HCT116 (cell line): Measurements from ENCODE around the gene TMA7. TPM values are rescaled to one million over a fixed set of nuclear protein-coding genes. Genes with fewer than 3 reads are reported as not detected.

Experiments
- ATAC-seq: fragments of 200-7000 bp; cut with Tn5 transposase; 2 replicates; pipeline ENCODE4 v1.9.1; 2020; ENCODE audit warnings: mild to moderate bottlenecking, moderate library complexity
- BruUV-seq: library from RNA; stranded (reverse); fragments of 400-500 nt; replicated peaks from 2 replicates; lab custom pipeline; 2021; lab: Mats Ljungman, UMichigan
- CTCF ChIA-PET: fragments of 300-600 bp; sonication (Branson Sonifier 250); formaldehyde crosslinking; loops from one replicate; lab custom pipeline; 2021; ENCODE audit warnings: antibody characterized with exemption; lab: Charles Lee
- POLR2A ChIA-PET: fragments of 300-600, 350-600 bp; sonication (Branson Sonifier 250); formaldehyde crosslinking; loops from one replicate; lab custom pipeline; 2021; ENCODE audit warnings: antibody characterized with exemption; lab: Charles Lee
- RAD21 ChIA-PET, 2 experiments: fragments of 300-600 bp; sonication (Branson Sonifier 250); formaldehyde crosslinking; loops; one replicate each; lab custom pipeline; 2023; ENCODE audit warnings: low total read pairs in 2 of 2; ENCODE audit not compliant: uncharacterized antibody in 2 of 2, unreplicated experiment in 2 of 2, low non-redundant PET in 1 of 2; lab: Charles Lee
- DNase-seq: peaks from one replicate; pipeline ENCODE4 v3.0.0-alpha.2; 2010; ENCODE audit warnings: low read depth, low spot score
- H2AFZ ChIP-seq: fragments of 200-600 bp; shearing (Covaris generic), sonication (generic); 2 replicates; pipeline ENCODE4 v1.6.1; 2017; ENCODE audit warnings: low read depth, mixed run types, mixed read lengths, antibody characterized with exemption, low read length; ENCODE audit not compliant: poor library complexity, severe bottlenecking
- H3K27ac ChIP-seq: 2 replicates; pipeline ENCODE4 v1.5.1; 2012; ENCODE audit warnings: low read depth, low read length
- H3K27me3 ChIP-seq: fragments of 200-600 bp; sonication (generic); 2 replicates; pipeline ENCODE4 v1.6.1; 2016; ENCODE audit warnings: mixed run types, low read length, mixed read lengths; ENCODE audit not compliant: insufficient read depth
- H3K36me3 ChIP-seq, 2 experiments: fragments of 200-500 bp in 1 of 2; fragments of 200-600 bp in 1 of 2; sonication (Bioruptor generic) in 1 of 2; sonication (generic) in 1 of 2; 2 replicates each; pipeline versions ENCODE4 v1.5.1 to v1.6.1; 2014 to 2016; ENCODE audit warnings: low read length in 2 of 2, inconsistent platforms in 1 of 2, mixed read lengths in 1 of 2, mixed run types in 1 of 2; ENCODE audit not compliant: insufficient read depth in 2 of 2, control insufficient read depth in 1 of 2
- H3K4me1 ChIP-seq, 2 experiments: fragments of 200-600 bp in 1 of 2; sonication (generic) in 1 of 2; 2 replicates each; pipeline versions ENCODE4 v1.5.1 to v1.6.1; 2012 to 2017; ENCODE audit warnings: low read length in 2 of 2, inconsistent platforms in 1 of 2, mild to moderate bottlenecking in 1 of 2, mixed read lengths in 1 of 2, mixed run types in 1 of 2, moderate library complexity in 1 of 2; ENCODE audit not compliant: insufficient read depth in 2 of 2, control insufficient read depth in 1 of 2
- H3K4me2 ChIP-seq: fragments of 200-600 bp; sonication (generic); 2 replicates; pipeline ENCODE4 v1.6.1; 2017; ENCODE audit warnings: mixed run types, low read length, mixed read lengths
- H3K4me3 ChIP-seq, 2 experiments: fragments of 200-600 bp in 1 of 2; sonication (generic) in 1 of 2; replicated peaks in 1 of 2; 2 replicates each; pipeline ENCODE4 v1.5.1; 2011 to 2016; ENCODE audit warnings: low read length in 2 of 2, control low read depth in 1 of 2, low read depth in 1 of 2, mild to moderate bottlenecking in 1 of 2, mixed read lengths in 1 of 2, mixed run types in 1 of 2
- H3K79me2 ChIP-seq: fragments of 200-600 bp; sonication (generic); 2 replicates; pipeline ENCODE4 v1.6.1; 2017; ENCODE audit warnings: mild to moderate bottlenecking, mixed run types, low read length, moderate library complexity, mixed read lengths; ENCODE audit not compliant: insufficient read depth
- H3K9ac ChIP-seq: fragments of 200-600 bp; sonication (generic); 2 replicates; pipeline ENCODE4 v1.6.1; 2016; ENCODE audit warnings: low read length, mixed read lengths
- H3K9me2 ChIP-seq: fragments of 200-600 bp; sonication (generic), shearing (Covaris generic); 2 replicates; pipeline ENCODE4 v1.6.1; 2017; ENCODE audit warnings: mixed run types, mild to moderate bottlenecking, moderate library complexity; ENCODE audit not compliant: insufficient read depth
- H3K9me3 ChIP-seq, 2 experiments: fragments of 200-500 bp in 1 of 2; fragments of 200-600 bp in 1 of 2; sonication (Bioruptor generic) in 1 of 2; sonication (generic) in 1 of 2; 2 replicates each; pipeline ENCODE4 v1.6.1; 2014 to 2017; ENCODE audit warnings: low read length in 2 of 2, mixed read lengths in 2 of 2, inconsistent platforms in 1 of 2, low read depth in 1 of 2, mild to moderate bottlenecking in 1 of 2, mixed run types in 1 of 2, moderate library complexity in 1 of 2; ENCODE audit not compliant: control insufficient read depth in 1 of 2, insufficient read depth in 1 of 2
- H4K20me1 ChIP-seq: fragments of 200-600 bp; sonication (generic), shearing (Covaris generic); 2 replicates; pipeline ENCODE4 v1.6.1; 2017; ENCODE audit warnings: mixed run types, mild to moderate bottlenecking, moderate library complexity; ENCODE audit not compliant: insufficient read depth
- CBX3 ChIP-seq: IDR thresholded peaks from 2 replicates; pipeline ENCODE4 v1.6.1; 2012; ENCODE audit warnings: low read depth
- EGR1 ChIP-seq: IDR thresholded peaks from 2 replicates; pipeline ENCODE4 v1.6.1; 2012; ENCODE audit warnings: low read depth
- ELF1 ChIP-seq: IDR thresholded peaks from 2 replicates; pipeline ENCODE4 v1.6.1; 2012; ENCODE audit warnings: low read depth, borderline replicate concordance
- POLR2A ChIP-seq: IDR thresholded peaks from 2 replicates; pipeline ENCODE4 v1.7.0; 2011; ENCODE audit warnings: borderline replicate concordance; ENCODE audit not compliant: insufficient read depth, insufficient read length; ENCODE audit errors: extremely low read depth
- RAD21 ChIP-seq: IDR thresholded peaks from 2 replicates; pipeline ENCODE4 v1.6.1; 2012; ENCODE audit warnings: low read depth, mild to moderate bottlenecking
- SIN3A ChIP-seq: IDR thresholded peaks from 2 replicates; pipeline ENCODE4 v1.6.1; 2012; ENCODE audit warnings: low read depth
- TCF7L2 ChIP-seq: IDR thresholded peaks from 2 replicates; pipeline ENCODE4 v1.7.0; 2011; ENCODE audit warnings: borderline replicate concordance, inconsistent platforms; ENCODE audit not compliant: insufficient read depth, insufficient read length; ENCODE audit errors: extremely low read depth
- YY1 ChIP-seq: IDR thresholded peaks from 2 replicates; pipeline ENCODE4 v1.6.1; 2011; ENCODE audit warnings: low read length, low read depth, moderate library complexity, mild to moderate bottlenecking; ENCODE audit not compliant: insufficient replicate concordance; ENCODE audit errors: extremely low read depth
- intact Hi-C: fragments of 100-400 bp; cut with micrococcal nuclease; formaldehyde crosslinking; loops from 2 replicates; pipeline ENCODE4 v1.10.0; 2022
- total RNA-seq: library from RNA; stranded (reverse); gene quantifications from one replicate; pipeline ENCODE4 v1.2.1, GENCODE V29; 2021; ENCODE audit not compliant: unreplicated experiment
- TF ChIP-seq, protein P1 (sequence below), 3 experiments: fragments of 200-600 bp in 1 of 3; sonication (generic) in 1 of 3; IDR thresholded peaks in 2 of 3; conservative IDR thresholded peaks in 1 of 3; 2 replicates each; pipeline ENCODE4 v1.5.1; 2012 to 2017; ENCODE audit warnings: low read depth in 2 of 3, low read length in 2 of 3, antibody characterized with exemption in 1 of 3, borderline replicate concordance in 1 of 3, control low read depth in 1 of 3, mild to moderate bottlenecking in 1 of 3, mixed read lengths in 1 of 3, mixed run types in 1 of 3, moderate library complexity in 1 of 3; ENCODE audit not compliant: insufficient read depth in 1 of 3
- TF ChIP-seq, protein P2 (sequence below): IDR thresholded peaks from 2 replicates; pipeline ENCODE4 v1.6.1; 2011; ENCODE audit warnings: mild to moderate bottlenecking, low read length, moderate library complexity; ENCODE audit not compliant: insufficient replicate concordance; ENCODE audit errors: extremely low read depth
- TF ChIP-seq, protein P3 (sequence below): IDR thresholded peaks from 2 replicates; pipeline ENCODE4 v1.6.1; 2012; ENCODE audit warnings: low read depth

TMA7 gene
- total RNA-seq, 1 experiment from 2014 or later = 334 TPM

- TF ChIP-seq, protein P1, sequence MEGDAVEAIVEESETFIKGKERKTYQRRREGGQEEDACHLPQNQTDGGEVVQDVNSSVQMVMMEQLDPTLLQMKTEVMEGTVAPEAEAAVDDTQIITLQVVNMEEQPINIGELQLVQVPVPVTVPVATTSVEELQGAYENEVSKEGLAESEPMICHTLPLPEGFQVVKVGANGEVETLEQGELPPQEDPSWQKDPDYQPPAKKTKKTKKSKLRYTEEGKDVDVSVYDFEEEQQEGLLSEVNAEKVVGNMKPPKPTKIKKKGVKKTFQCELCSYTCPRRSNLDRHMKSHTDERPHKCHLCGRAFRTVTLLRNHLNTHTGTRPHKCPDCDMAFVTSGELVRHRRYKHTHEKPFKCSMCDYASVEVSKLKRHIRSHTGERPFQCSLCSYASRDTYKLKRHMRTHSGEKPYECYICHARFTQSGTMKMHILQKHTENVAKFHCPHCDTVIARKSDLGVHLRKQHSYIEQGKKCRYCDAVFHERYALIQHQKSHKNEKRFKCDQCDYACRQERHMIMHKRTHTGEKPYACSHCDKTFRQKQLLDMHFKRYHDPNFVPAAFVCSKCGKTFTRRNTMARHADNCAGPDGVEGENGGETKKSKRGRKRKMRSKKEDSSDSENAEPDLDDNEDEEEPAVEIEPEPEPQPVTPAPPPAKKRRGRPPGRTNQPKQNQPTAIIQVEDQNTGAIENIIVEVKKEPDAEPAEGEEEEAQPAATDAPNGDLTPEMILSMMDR (IDR thresholded peaks at IDR 0.05 in 2 of 3, conservative IDR thresholded peaks at IDR 0.05 in 1 of 3; ENCODE audit: borderline replicate concordance in 1 of 3, insufficient read depth in 1 of 3, low read depth in 2 of 3, low read length in 2 of 3) = no peak
- no peak for TF ChIP-seq SIN3A
- TF ChIP-seq, protein P2, sequence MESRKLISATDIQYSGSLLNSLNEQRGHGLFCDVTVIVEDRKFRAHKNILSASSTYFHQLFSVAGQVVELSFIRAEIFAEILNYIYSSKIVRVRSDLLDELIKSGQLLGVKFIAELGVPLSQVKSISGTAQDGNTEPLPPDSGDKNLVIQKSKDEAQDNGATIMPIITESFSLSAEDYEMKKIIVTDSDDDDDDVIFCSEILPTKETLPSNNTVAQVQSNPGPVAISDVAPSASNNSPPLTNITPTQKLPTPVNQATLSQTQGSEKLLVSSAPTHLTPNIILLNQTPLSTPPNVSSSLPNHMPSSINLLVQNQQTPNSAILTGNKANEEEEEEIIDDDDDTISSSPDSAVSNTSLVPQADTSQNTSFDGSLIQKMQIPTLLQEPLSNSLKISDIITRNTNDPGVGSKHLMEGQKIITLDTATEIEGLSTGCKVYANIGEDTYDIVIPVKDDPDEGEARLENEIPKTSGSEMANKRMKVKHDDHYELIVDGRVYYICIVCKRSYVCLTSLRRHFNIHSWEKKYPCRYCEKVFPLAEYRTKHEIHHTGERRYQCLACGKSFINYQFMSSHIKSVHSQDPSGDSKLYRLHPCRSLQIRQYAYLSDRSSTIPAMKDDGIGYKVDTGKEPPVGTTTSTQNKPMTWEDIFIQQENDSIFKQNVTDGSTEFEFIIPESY = no peak
- no peak for TF ChIP-seq EGR1
- no peak for TF ChIP-seq RAD21
- TF ChIP-seq, all 23 proteins: peak for 0
Observed at GRCh38 chr3:48416091-48416505, 24.0 kb upstream of the TMA7 start (continued).

DNA sequence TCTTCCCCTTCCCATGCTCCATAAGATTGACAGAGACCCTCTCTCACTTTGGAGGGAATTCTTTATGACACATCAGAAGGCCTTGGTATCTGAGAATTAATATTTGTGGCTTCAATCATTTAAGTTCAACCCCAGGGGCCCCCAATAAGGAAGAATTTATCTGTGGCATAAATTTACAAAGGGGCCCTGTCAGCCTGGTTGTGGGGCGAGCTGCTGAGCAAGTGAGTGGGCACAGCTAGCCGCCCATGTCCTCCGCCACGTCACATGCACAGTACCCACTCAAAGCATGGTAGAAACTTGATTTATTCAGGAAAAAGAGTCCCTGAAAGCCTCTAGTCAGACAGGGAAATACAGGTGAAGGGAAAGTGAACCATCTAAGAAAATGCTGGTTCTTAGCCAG is 23.5 kb upstream of the TMA7 start:
- H3K79me2 ChIP-seq = no peaks in the 10 kb centered on the region
- H3K27me3 ChIP-seq = no peaks in the 10 kb centered on the region
- RAD21 ChIA-PET = interaction anchor here in 1 of 2 experiments (1.3 kb wide), 1 partner anchor 19 kb away, joined by 5 read pairs; no protein-coding TSS in a partner anchor
- H3K9me2 ChIP-seq = no peaks in the 10 kb centered on the region
- TF ChIP-seq YY1 (no peak), TCF7L2 (no peak), ELF1 (no peak), SIN3A (no peak), POLR2A (no peak), CBX3 (no peak)
- TF ChIP-seq, protein P2 = no peak
- TF ChIP-seq, protein P3, sequence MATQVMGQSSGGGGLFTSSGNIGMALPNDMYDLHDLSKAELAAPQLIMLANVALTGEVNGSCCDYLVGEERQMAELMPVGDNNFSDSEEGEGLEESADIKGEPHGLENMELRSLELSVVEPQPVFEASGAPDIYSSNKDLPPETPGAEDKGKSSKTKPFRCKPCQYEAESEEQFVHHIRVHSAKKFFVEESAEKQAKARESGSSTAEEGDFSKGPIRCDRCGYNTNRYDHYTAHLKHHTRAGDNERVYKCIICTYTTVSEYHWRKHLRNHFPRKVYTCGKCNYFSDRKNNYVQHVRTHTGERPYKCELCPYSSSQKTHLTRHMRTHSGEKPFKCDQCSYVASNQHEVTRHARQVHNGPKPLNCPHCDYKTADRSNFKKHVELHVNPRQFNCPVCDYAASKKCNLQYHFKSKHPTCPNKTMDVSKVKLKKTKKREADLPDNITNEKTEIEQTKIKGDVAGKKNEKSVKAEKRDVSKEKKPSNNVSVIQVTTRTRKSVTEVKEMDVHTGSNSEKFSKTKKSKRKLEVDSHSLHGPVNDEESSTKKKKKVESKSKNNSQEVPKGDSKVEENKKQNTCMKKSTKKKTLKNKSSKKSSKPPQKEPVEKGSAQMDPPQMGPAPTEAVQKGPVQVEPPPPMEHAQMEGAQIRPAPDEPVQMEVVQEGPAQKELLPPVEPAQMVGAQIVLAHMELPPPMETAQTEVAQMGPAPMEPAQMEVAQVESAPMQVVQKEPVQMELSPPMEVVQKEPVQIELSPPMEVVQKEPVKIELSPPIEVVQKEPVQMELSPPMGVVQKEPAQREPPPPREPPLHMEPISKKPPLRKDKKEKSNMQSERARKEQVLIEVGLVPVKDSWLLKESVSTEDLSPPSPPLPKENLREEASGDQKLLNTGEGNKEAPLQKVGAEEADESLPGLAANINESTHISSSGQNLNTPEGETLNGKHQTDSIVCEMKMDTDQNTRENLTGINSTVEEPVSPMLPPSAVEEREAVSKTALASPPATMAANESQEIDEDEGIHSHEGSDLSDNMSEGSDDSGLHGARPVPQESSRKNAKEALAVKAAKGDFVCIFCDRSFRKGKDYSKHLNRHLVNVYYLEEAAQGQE = no peak
- BruUV-seq = no TSS peak
- ATAC-seq (no peak), DNase-seq (no peak)
- no peaks in the 10 kb centered on the region; a peak in 1 of 4 replicates for H3K36me3 ChIP-seq
- POLR2A ChIA-PET = no interaction called here
- H3K4me3 ChIP-seq = no peak overlapping the region
- CTCF ChIA-PET = no interaction called here
- no peaks in the 10 kb centered on the region for H3K9me3 ChIP-seq
- no peak overlapping the region for H2AFZ ChIP-seq
- no peak overlapping the region for H3K4me2 ChIP-seq
- intact Hi-C loops = no loop called here
- no peak overlapping the region for H3K27ac ChIP-seq
- H3K9ac ChIP-seq = no peak overlapping the region
- H3K4me1 ChIP-seq = no peaks in the 10 kb centered on the region
- no peaks in the 10 kb centered on the region for H4K20me1 ChIP-seq
